Right lobe of liver (tissue), 6 donors: Measurements from ENCODE around the gene TBX21. TPM values are rescaled to one million over a fixed set of nuclear protein-coding genes. Genes with fewer than 3 reads are reported as not detected.

Source experiments
- ATAC-seq, 4 donors: fragments of 200-7000 bp; cut with Tn5 transposase; one replicate each; pipeline ENCODE4 v1.9.1; 2020; ENCODE audit warnings: mild to moderate bottlenecking in 4 of 4, moderate library complexity in 4 of 4
- DNase-seq, 3 donors: peaks; one replicate each; pipeline ENCODE4 v3.0.0-alpha.2; 2020
- H3K27ac ChIP-seq, 3 donors: fragments of 200-600 bp; one replicate each; pipeline ENCODE4 v1.8.0; 2022
- H3K27me3 ChIP-seq, 2 donors: fragments of 200-600 bp; one replicate each; pipeline ENCODE4 v1.8.0; 2022
- H3K36me3 ChIP-seq, 4 donors: fragments of 200-600 bp; sonication (generic) in 1 of 4; one replicate each; pipeline versions ENCODE4 v1.5.1 to v1.8.0; 2017 to 2022; ENCODE audit warnings: control low read depth in 1 of 4
- H3K4me1 ChIP-seq, 4 donors: fragments of 200-600 bp; sonication (generic) in 1 of 4; one replicate each; pipeline versions ENCODE4 v1.5.1 to v1.8.0; 2017 to 2022; ENCODE audit warnings: control low read depth in 1 of 4
- H3K4me3 ChIP-seq, 3 donors: fragments of 200-600 bp; one replicate each; pipeline ENCODE4 v1.8.0; 2022
- H3K9me3 ChIP-seq, 4 donors: fragments of 200-600 bp; sonication (generic) in 1 of 4; one replicate each; pipeline versions ENCODE4 v1.5.1 to v1.8.0; 2017 to 2022; ENCODE audit warnings: control low read depth in 1 of 4
- CTCF ChIP-seq, 4 donors: fragments of 200-600 bp in 3 of 4; fragments of 450-650 bp in 1 of 4; IDR thresholded peaks; one replicate each; pipeline versions ENCODE4 v1.5.1 to v1.8.0; 2016 to 2022; ENCODE audit warnings: antibody characterized with exemption in 4 of 4, mild to moderate bottlenecking in 2 of 4
- POLR2A ChIP-seq: fragments of 450-650 bp; IDR thresholded peaks from one replicate; pipeline ENCODE4 v1.6.1; 2017; ENCODE audit warnings: antibody characterized with exemption, mild to moderate bottlenecking
- WGBS: methylation state at CpG from one replicate; pipeline ENCODE4 v1.1.6; 2018; ENCODE audit warnings: low coverage, low lambda C conversion rate; ENCODE audit not compliant: insufficient coverage; ENCODE audit errors: missing lambda C conversion rate; 5-methylcytosine and 5-hydroxymethylcytosine counted together
- intact Hi-C, 2 donors: fragments of 100-400 bp; cut with DNase I; formaldehyde crosslinking; loops; one replicate each; pipeline versions ENCODE4 v1.11.2 to v1.14.1; 2022
- total RNA-seq, 6 experiments: library from RNA; depleted of rRNA in 2 of 6; stranded (reverse); fragments of >200 nt in 2 of 6; fragmentation: NEBNext Ultra II Directional in 3 of 6; extraction: Animal tissue kit (Norgen Biotek cat#: 25700) in 3 of 6; gene quantifications; one replicate each; pipeline versions ENCODE4 v1.1.0 to v1.2.4, GENCODE V29; 2016 to 2023
- donor health status: DM: no; HTN: yes; CAD: no.
- donor health status: DM: no; HTN: no; CAD: no.
- donor health status: DM: no; HTN: no; CAD: no.
- donor health status: DM: no; HTN: yes; CAD: no.
- donor health status: DM: no; HTN: yes; CAD: no.

TBX21 gene
- total RNA-seq, 6 experiments from 2014 or later = 0.19 to 0.56 (median 0.24) TPM; not detected in 1

GRCh38 chr17:47778184-47778635, 45.2 kb downstream of the TBX21 start:
- TF ChIP-seq POLR2A (no peak), CTCF (IDR thresholded peaks at IDR 0.05) (no peak)

GRCh38 chr17:47781397-47781796, 48.4 kb downstream of the TBX21 start:
- Histone ChIP-seq H3K27me3 (no peaks in the 10 kb centered on the region), H3K4me1 (no peaks in the 10 kb centered on the region), H3K4me3 (no peak overlapping the region), H3K9me3 (no peaks in the 10 kb centered on the region), H3K27ac (no peak overlapping the region), H3K36me3 (no peaks in the 10 kb centered on the region)
- WGBS = 39% methylated on average over 5 of the region's 5 CpGs
- TF ChIP-seq POLR2A (no peak), CTCF (IDR thresholded peaks at IDR 0.05) (no peak)
- intact Hi-C loops = no loop called here
- ATAC-seq (no peak), DNase-seq (no peak)

More at GRCh38 chr17:47778184-47778635, 45.2 kb downstream of the TBX21 start:
- H3K36me3 ChIP-seq = no peaks in the 10 kb centered on the region
- ATAC-seq = no peak
- peaks cover 0 to 5% of the 10 kb centered on the region in 2 donors for H3K27me3 ChIP-seq
- no peak for DNase-seq
- H3K27ac ChIP-seq = no peak overlapping the region
- intact Hi-C loops = no loop called here
- H3K9me3 ChIP-seq = no peaks in the 10 kb centered on the region
- no peak overlapping the region for H3K4me3 ChIP-seq
- H3K4me1 ChIP-seq = no peaks in the 10 kb centered on the region
- WGBS = 20% methylated on average over 1 of the region's 45 CpGs

GRCh38 chr17:47785538-47786123, 52.6 kb downstream of the TBX21 start:
- Histone ChIP-seq H3K4me3 (no peak overlapping the region), H3K36me3 (no peaks in the 10 kb centered on the region), H3K4me1 (no peaks in the 10 kb centered on the region), H3K27me3 (peaks cover 6 to 16% of the 10 kb centered on the region in 2 donors), H3K9me3 (no peaks in the 10 kb centered on the region), H3K27ac (no peak overlapping the region)
- intact Hi-C loops = no loop called here
- no peak for DNase-seq
- ATAC-seq = no peak
- WGBS = 20% methylated on average over 5 of the region's 5 CpGs
- TF ChIP-seq CTCF (IDR thresholded peaks at IDR 0.05) = no peak
- TF ChIP-seq POLR2A = no peak

GRCh38 chr17:47789611-47790561, 56.9 kb downstream of the TBX21 start:
- 3% methylated on average over 41 of the region's 70 CpGs for WGBS
- H3K4me3 ChIP-seq = peak overlapping the region in 2 of 3 donors; percentile 15 to 18
- H3K27ac ChIP-seq = no peak overlapping the region
- peaks cover 7 to 17% of the 10 kb centered on the region in 2 donors for H3K27me3 ChIP-seq
- H3K4me1 ChIP-seq = no peaks in the 10 kb centered on the region
- intact Hi-C loops = no loop called here
- DNase-seq = peak in 1 of 3 donors; percentile 56
- H3K9me3 ChIP-seq = no peaks in the 10 kb centered on the region
- peak; percentile 76 to 95 (median 90) for ATAC-seq
- TF ChIP-seq POLR2A (no peak), CTCF (IDR thresholded peaks at IDR 0.05) (peak; percentile 32 to 44 (median 35))
- no peaks in the 10 kb centered on the region for H3K36me3 ChIP-seq
